H1 (cell line): ENCODE data around the gene DYTN. TPM values are rescaled to one million over a fixed set of nuclear protein-coding genes. Genes with fewer than 3 reads are reported as not detected.

Experiments used
- CTCF ChIA-PET: fragments of 300-600 bp; sonication (Branson Sonifier 250); formaldehyde crosslinking; loops from one replicate; lab custom pipeline; 2021; ENCODE audit not compliant: partially characterized antibody; lab: Charles Lee
- POLR2A ChIA-PET: fragments of 300-600 bp; sonication (Branson Sonifier 250); formaldehyde crosslinking; loops from one replicate; lab custom pipeline; 2021; ENCODE audit warnings: inconsistent platforms; ENCODE audit not compliant: partially characterized antibody; lab: Charles Lee
- DNase-seq, 2 experiments: peaks; one replicate each; pipeline versions ENCODE4 v3.0.0 to v3.0.0-alpha.2; 2010 to 2022; ENCODE audit warnings: low spot score in 2 of 2, low read depth in 1 of 2, mixed read lengths in 1 of 2
- FAIRE-seq: peaks from 2 replicates; lab custom pipeline; 2011; peaks lifted over from hg19 to GRCh38; lab: Jason Lieb, UNC
- H2AFZ ChIP-seq: 2 replicates; pipeline ENCODE4 v1.8.1; 2012; ENCODE audit warnings: low read length, inconsistent platforms
- H2AK5ac ChIP-seq: 2 replicates; pipeline ENCODE4 v1.6.1; 2013; ENCODE audit warnings: low read depth, low read length
- H2BK120ac ChIP-seq: replicated peaks from 2 replicates; pipeline ENCODE3; 2013; ENCODE audit warnings: low read depth, low read length, inconsistent platforms
- H2BK12ac ChIP-seq: 2 replicates; pipeline ENCODE4 v1.6.1; 2013; ENCODE audit warnings: low read depth, low read length
- H2BK15ac ChIP-seq: 2 replicates; pipeline ENCODE4 v1.6.1; 2013; ENCODE audit warnings: low read length
- H2BK20ac ChIP-seq: 2 replicates; pipeline ENCODE4 v1.6.1; 2013; ENCODE audit warnings: low read length
- H2BK5ac ChIP-seq: 2 replicates; pipeline ENCODE4 v1.6.1; 2013; ENCODE audit warnings: low read depth, low read length
- H3K14ac ChIP-seq: 2 replicates; pipeline ENCODE4 v1.6.1; 2013; ENCODE audit warnings: inconsistent platforms; ENCODE audit not compliant: insufficient read length
- H3K18ac ChIP-seq: 2 replicates; pipeline ENCODE4 v1.6.1; 2013; ENCODE audit warnings: low read length; ENCODE audit errors: extremely low read depth
- H3K23ac ChIP-seq: 2 replicates; pipeline ENCODE4 v1.6.1; 2013; ENCODE audit warnings: inconsistent platforms; ENCODE audit not compliant: insufficient read length
- H3K23me2 ChIP-seq: 2 replicates; pipeline ENCODE4 v1.6.1; 2013; ENCODE audit warnings: low read depth, low read length
- H3K27ac ChIP-seq: 2 replicates; pipeline ENCODE4 v1.6.1; 2011; ENCODE audit warnings: low read depth, low read length, inconsistent platforms
- H3K27me3 ChIP-seq, 4 experiments: replicated peaks in 1 of 4; 1 replicate in 1 of 4; 2 replicates in 3 of 4; pipeline versions ENCODE4 v1.6.1 to v1.8.1; 2011 to 2013; ENCODE audit warnings: low read length in 3 of 4, mild to moderate bottlenecking in 3 of 4, inconsistent platforms in 2 of 4, mixed read lengths in 2 of 4, moderate library complexity in 1 of 4; ENCODE audit not compliant: control insufficient read depth in 3 of 4, insufficient read depth in 3 of 4; ENCODE audit errors: extremely low read depth in 1 of 4
- H3K36me3 ChIP-seq, 4 experiments: 2 replicates each; pipeline versions ENCODE4 v1.6.1 to v1.8.1; 2011 to 2013; ENCODE audit warnings: mild to moderate bottlenecking in 4 of 4, low read length in 3 of 4, moderate library complexity in 2 of 4, control low read depth in 1 of 4, inconsistent platforms in 1 of 4; ENCODE audit not compliant: insufficient read depth in 4 of 4, control insufficient read depth in 2 of 4
- H3K4ac ChIP-seq: replicated peaks from 2 replicates; pipeline ENCODE3; 2013; ENCODE audit warnings: low read length, low read depth, mixed read lengths, inconsistent platforms; ENCODE audit not compliant: insufficient read length
- H3K4me1 ChIP-seq, 4 experiments: replicated peaks in 1 of 4; 1 replicate in 1 of 4; 2 replicates in 3 of 4; pipeline versions ENCODE4 v1.6.1 to v1.8.1; 2011 to 2013; ENCODE audit warnings: low read length in 3 of 4, inconsistent platforms in 2 of 4, mixed read lengths in 1 of 4; ENCODE audit not compliant: insufficient read depth in 4 of 4, control insufficient read depth in 3 of 4
- H3K4me2 ChIP-seq, 2 experiments: 2 replicates each; pipeline versions ENCODE4 v1.6.1 to v1.8.1; 2011 to 2013; ENCODE audit warnings: low read depth in 2 of 2, low read length in 2 of 2, control low read depth in 1 of 2, inconsistent platforms in 1 of 2, mild to moderate bottlenecking in 1 of 2; ENCODE audit not compliant: insufficient read depth in 1 of 2
- H3K4me3 ChIP-seq, 4 experiments: fragments of 200-600, 300-600 bp in 1 of 4; sonication (generic), shearing (Covaris generic), sonication (Bioruptor Twin) in 1 of 4; 2 replicates each; pipeline versions ENCODE4 v1.5.1 to v1.8.1; 2011 to 2016; ENCODE audit warnings: low read length in 4 of 4, low read depth in 3 of 4, control low read depth in 2 of 4, inconsistent platforms in 2 of 4, mild to moderate bottlenecking in 2 of 4, mixed read lengths in 1 of 4, moderate library complexity in 1 of 4; ENCODE audit not compliant: insufficient read depth in 2 of 4; ENCODE audit errors: extremely low read depth in 1 of 4
- H3K56ac ChIP-seq: replicated peaks from 2 replicates; pipeline ENCODE3; 2013; ENCODE audit warnings: low read depth, mild to moderate bottlenecking, mixed read lengths, low read length, inconsistent platforms; ENCODE audit not compliant: insufficient read length
- H3K79me1 ChIP-seq: 2 replicates; pipeline ENCODE4 v1.6.1; 2013; ENCODE audit warnings: low read depth, low read length, control low read depth
- H3K79me2 ChIP-seq, 2 experiments: 2 replicates each; pipeline versions ENCODE4 v1.6.1 to v1.8.1; 2012 to 2013; ENCODE audit warnings: low read length in 2 of 2, mild to moderate bottlenecking in 2 of 2, inconsistent platforms in 1 of 2; ENCODE audit not compliant: insufficient read depth in 2 of 2, control insufficient read depth in 1 of 2
- H3K9ac ChIP-seq, 4 experiments: replicated peaks in 1 of 4; 1 replicate in 1 of 4; 2 replicates in 3 of 4; pipeline versions ENCODE4 v1.6.1 to v1.8.1; 2011 to 2013; ENCODE audit warnings: low read depth in 3 of 4, low read length in 3 of 4, control low read depth in 2 of 4, mild to moderate bottlenecking in 2 of 4, moderate library complexity in 2 of 4, inconsistent platforms in 1 of 4; ENCODE audit errors: extremely low read depth in 1 of 4
- H3K9me3 ChIP-seq, 2 experiments: 2 replicates each; pipeline versions ENCODE4 v1.6.1 to v1.8.1; 2012 to 2013; ENCODE audit warnings: mild to moderate bottlenecking in 2 of 2, moderate library complexity in 2 of 2, control low read depth in 1 of 2, inconsistent platforms in 1 of 2, low read depth in 1 of 2, low read length in 1 of 2, mixed read lengths in 1 of 2; ENCODE audit not compliant: insufficient read depth in 2 of 2
- H4K20me1 ChIP-seq, 2 experiments: replicated peaks in 1 of 2; 2 replicates each; pipeline versions ENCODE3 to v1.8.1; 2011 to 2013; ENCODE audit warnings: inconsistent platforms in 2 of 2, low read length in 2 of 2, mild to moderate bottlenecking in 1 of 2; ENCODE audit not compliant: insufficient read depth in 2 of 2, control insufficient read depth in 1 of 2
- H4K5ac ChIP-seq: 2 replicates; pipeline ENCODE4 v1.6.1; 2013; ENCODE audit warnings: low read length, low read depth, mixed read lengths, inconsistent platforms; ENCODE audit not compliant: insufficient read length
- H4K8ac ChIP-seq: 2 replicates; pipeline ENCODE4 v1.8.0; 2013; ENCODE audit warnings: mild to moderate bottlenecking, moderate library complexity, low read length, inconsistent platforms; ENCODE audit not compliant: insufficient read depth; ENCODE audit errors: extremely low read depth
- H4K91ac ChIP-seq: replicated peaks from 2 replicates; pipeline ENCODE3; 2013; ENCODE audit warnings: low read length, mixed read lengths, inconsistent platforms; ENCODE audit not compliant: insufficient read length
- NANOG ChIP-seq: IDR thresholded peaks from 2 replicates; pipeline ENCODE4 v1.6.1; 2011; ENCODE audit warnings: low read length, low read depth, mild to moderate bottlenecking, inconsistent platforms; ENCODE audit not compliant: insufficient read depth, poor library complexity, severe bottlenecking
- polyA plus RNA-seq, 7 experiments: library from polyadenylated mRNA; depleted of rRNA in 3 of 7; stranded (reverse) in 5 of 7; unstranded in 2 of 7; fragments of >200 nt in 5 of 7; fragments of 200-250 nt in 2 of 7; gene quantifications; 1 replicate in 5 of 7; 2 replicates in 1 of 7; 4 replicates in 1 of 7; pipeline versions ENCODE4 v1.2.1 to v1.2.3, GENCODE V29; 2011 to 2013; ENCODE audit warnings: missing spikeins in 2 of 7, mixed read lengths in 2 of 7
- total RNA-seq: library from RNA; stranded (reverse); fragmentation: NEBNext Ultra II Directional; extraction: Animal tissue kit (Norgen Biotek cat#: 25700); gene quantifications from 2 replicates; pipeline ENCODE4 v1.2.1, GENCODE V29; 2021

The DYTN gene
- total and polyA plus RNA-seq, 2 of the 8 experiments (the other 6 are each of a cell fraction or from before 2014, with no cell fraction given) = not detected

DNA sequence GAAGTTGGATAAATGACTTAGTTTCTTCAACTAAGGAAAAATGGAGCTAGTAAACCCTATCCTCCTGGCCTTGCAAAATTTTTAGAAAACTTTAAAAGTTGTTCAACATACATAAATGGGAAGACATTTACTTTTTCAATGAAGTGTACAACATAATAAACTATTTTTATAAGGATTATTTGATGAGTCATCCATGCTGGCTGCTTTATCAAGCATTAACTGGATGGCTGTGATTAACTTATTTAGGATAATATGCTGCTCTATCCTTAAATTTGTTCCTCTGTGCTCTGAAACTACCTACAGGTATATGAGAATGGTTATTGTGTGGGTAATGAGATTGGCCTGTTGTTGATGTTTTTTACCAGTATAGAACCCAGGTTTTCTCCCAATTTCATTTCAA is 21.3 kb downstream of the DYTN start:
- H4K20me1 ChIP-seq = no peaks in the 10 kb centered on the region
- H3K4ac ChIP-seq = no peak overlapping the region
- H2BK15ac ChIP-seq = no peak overlapping the region
- H2BK5ac ChIP-seq = no peak overlapping the region
- no peak overlapping the region for H2AFZ ChIP-seq
- no peak overlapping the region for H4K91ac ChIP-seq
- no peaks in the 10 kb centered on the region for H3K79me1 ChIP-seq
- no peak overlapping the region for H3K14ac ChIP-seq
- CTCF ChIA-PET = interaction anchor here (0.7 to 6.6 kb wide), 4 partner anchors 10 to 222 kb away, joined by 3 to 78 read pairs (median 4); no protein-coding TSS in a partner anchor
- H3K4me3 ChIP-seq = no peak overlapping the region
- no peak overlapping the region for H3K23ac ChIP-seq
- 0 out of 7 replicates have a peak, but pooled peaks cover 0 to 2% (median 0%) of the 10 kb centered on the region in 4 experiments for H3K4me1 ChIP-seq
- DNase-seq (no peak), FAIRE-seq (no peak)
- no peak overlapping the region for H2BK120ac ChIP-seq
- no peaks in the 10 kb centered on the region for H3K9me3 ChIP-seq
- H2BK12ac ChIP-seq = no peak overlapping the region
- H2BK20ac ChIP-seq = no peak overlapping the region
- H3K18ac ChIP-seq = no peak overlapping the region
- H3K27ac ChIP-seq = no peak overlapping the region
- H3K79me2 ChIP-seq = no peaks in the 10 kb centered on the region
- no peaks in the 10 kb centered on the region for H3K36me3 ChIP-seq
- H3K9ac ChIP-seq = no peak overlapping the region
- H3K27me3 ChIP-seq = no peaks in the 10 kb centered on the region
- H4K8ac ChIP-seq = no peak overlapping the region
- POLR2A ChIA-PET = interaction anchor here (1.4 kb wide), 1 partner anchor 57 kb away, joined by 3 read pairs; no protein-coding TSS in a partner anchor
- H3K4me2 ChIP-seq = no peak overlapping the region
- H3K56ac ChIP-seq = no peak overlapping the region
- no peak for TF ChIP-seq NANOG
- no peaks in the 10 kb centered on the region for H3K23me2 ChIP-seq
- no peak overlapping the region for H2AK5ac ChIP-seq
- H4K5ac ChIP-seq = no peak overlapping the region
